Ishikawa (cell line): ENCODE data around the gene XRCC1.

Source experiments
- CEBPB ChIP-seq: IDR thresholded peaks from 2 replicates; pipeline ENCODE4 v1.6.1; 2012
- TCF12 ChIP-seq: IDR thresholded peaks from 2 replicates; pipeline ENCODE4 v1.6.1; 2012; ENCODE audit warnings: low read depth

GRCh38 chr19:43564800-43565199 is 10.5 kb downstream of the XRCC1 start:
- TF ChIP-seq TCF12: no peak
- no peak for TF ChIP-seq CEBPB
